H9 (cell line): ENCODE data around the gene ZNF621. TPM values are rescaled to one million over a fixed set of nuclear protein-coding genes. Genes with fewer than 3 reads are reported as not detected.

Experiments used
- DNase-seq: peaks from one replicate; pipeline ENCODE4 v3.0.0-alpha.2; 2017
- H2AFZ ChIP-seq: one replicate; pipeline ENCODE4 v1.6.1; 2013; ENCODE audit warnings: mild to moderate bottlenecking, low read length, control low read depth, moderate library complexity
- H2AK5ac ChIP-seq: 2 replicates; pipeline ENCODE4 v1.6.1; 2013; ENCODE audit warnings: low read length, control low read depth, mixed read lengths; ENCODE audit not compliant: insufficient read length
- H2BK120ac ChIP-seq: one replicate; pipeline ENCODE4 v1.6.1; 2013; ENCODE audit warnings: low read depth, mild to moderate bottlenecking, low read length, control low read depth, inconsistent platforms; ENCODE audit not compliant: poor library complexity, severe bottlenecking
- H2BK12ac ChIP-seq: 2 replicates; pipeline ENCODE4 v1.6.1; 2013; ENCODE audit warnings: low read length, control low read depth, mixed read lengths, low read depth; ENCODE audit not compliant: insufficient read length
- H2BK15ac ChIP-seq: 2 replicates; pipeline ENCODE4 v1.6.1; 2013; ENCODE audit warnings: low read depth, low read length, control low read depth
- H2BK20ac ChIP-seq: one replicate; pipeline ENCODE4 v1.6.1; 2013; ENCODE audit warnings: low read depth, mild to moderate bottlenecking, low read length, control low read depth, inconsistent platforms; ENCODE audit not compliant: poor library complexity, severe bottlenecking
- H2BK5ac ChIP-seq: 2 replicates; pipeline ENCODE4 v1.6.1; 2013; ENCODE audit warnings: low read length, control low read depth, mixed read lengths; ENCODE audit not compliant: insufficient read length
- H3K14ac ChIP-seq: 2 replicates; pipeline ENCODE4 v1.6.1; 2013; ENCODE audit warnings: low read length, control low read depth; ENCODE audit not compliant: insufficient read depth
- H3K18ac ChIP-seq: 2 replicates; pipeline ENCODE4 v1.6.1; 2013; ENCODE audit warnings: low read depth, mild to moderate bottlenecking, mixed read lengths, low read length, control low read depth; ENCODE audit not compliant: insufficient read length
- H3K23ac ChIP-seq: 2 replicates; pipeline ENCODE4 v1.6.1; 2013; ENCODE audit warnings: low read length, control low read depth, mixed read lengths, low read depth; ENCODE audit not compliant: insufficient read length
- H3K23me2 ChIP-seq: 2 replicates; pipeline ENCODE4 v1.6.1; 2013; ENCODE audit warnings: low read depth, mild to moderate bottlenecking, mixed read lengths, low read length, control low read depth; ENCODE audit not compliant: insufficient read length, poor library complexity, severe bottlenecking
- H3K27ac ChIP-seq: 2 replicates; pipeline ENCODE4 v1.5.1; 2013; ENCODE audit warnings: low read length, control low read depth, mixed read lengths, low read depth; ENCODE audit not compliant: insufficient read length
- H3K27me3 ChIP-seq: 2 replicates; pipeline ENCODE4 v1.6.1; 2013; ENCODE audit warnings: low read length, control low read depth, inconsistent platforms; ENCODE audit not compliant: insufficient read depth
- H3K4ac ChIP-seq: 2 replicates; pipeline ENCODE4 v1.6.1; 2013; ENCODE audit warnings: low read depth, mild to moderate bottlenecking, control low read depth, inconsistent platforms, low read length, moderate library complexity
- H3K4me1 ChIP-seq: 2 replicates; pipeline ENCODE4 v1.6.1; 2013; ENCODE audit warnings: low read length, control low read depth, inconsistent platforms; ENCODE audit not compliant: insufficient read depth
- H3K4me2 ChIP-seq: 2 replicates; pipeline ENCODE4 v1.6.1; 2013; ENCODE audit warnings: low read length, control low read depth, mixed read lengths; ENCODE audit not compliant: insufficient read length, insufficient read depth
- H3K56ac ChIP-seq: 2 replicates; pipeline ENCODE4 v1.6.1; 2013; ENCODE audit warnings: low read depth, mild to moderate bottlenecking, mixed read lengths, low read length, control low read depth; ENCODE audit not compliant: insufficient read length
- H3K79me1 ChIP-seq: 2 replicates; pipeline ENCODE4 v1.6.1; 2013; ENCODE audit warnings: low read depth, mild to moderate bottlenecking, moderate library complexity, low read length, control low read depth, inconsistent platforms; ENCODE audit not compliant: insufficient read depth, poor library complexity, severe bottlenecking
- H3K79me2 ChIP-seq: 2 replicates; pipeline ENCODE4 v1.6.1; 2013; ENCODE audit warnings: low read length, control low read depth, inconsistent platforms; ENCODE audit not compliant: insufficient read depth
- H3K9ac ChIP-seq: 2 replicates; pipeline ENCODE4 v1.6.1; 2013; ENCODE audit warnings: low read length, control low read depth, mixed read lengths; ENCODE audit not compliant: insufficient read length; ENCODE audit errors: extremely low read depth
- H3K9me3 ChIP-seq: one replicate; pipeline ENCODE4 v1.6.1; 2013; ENCODE audit warnings: low read depth, low read length, inconsistent platforms; ENCODE audit not compliant: control insufficient read depth
- H3T11ph ChIP-seq: one replicate; pipeline ENCODE4 v1.6.1; 2013; ENCODE audit warnings: mild to moderate bottlenecking, low read length, control low read depth, inconsistent platforms
- H4K20me1 ChIP-seq: one replicate; pipeline ENCODE4 v1.6.1; 2013; ENCODE audit not compliant: control insufficient read depth, insufficient read length, insufficient read depth
- H4K5ac ChIP-seq: 2 replicates; pipeline ENCODE4 v1.6.1; 2013; ENCODE audit warnings: low read depth, mild to moderate bottlenecking, mixed read lengths, low read length, control low read depth; ENCODE audit not compliant: insufficient read length
- H4K8ac ChIP-seq: replicated peaks from 2 replicates; pipeline ENCODE4 v1.6.1; 2013; ENCODE audit warnings: low read length, control low read depth, mixed read lengths, low read depth; ENCODE audit not compliant: insufficient read length
- H4K91ac ChIP-seq: 2 replicates; pipeline ENCODE4 v1.6.1; 2013; ENCODE audit warnings: low read depth, mild to moderate bottlenecking, moderate library complexity, mixed read lengths, low read length, control low read depth; ENCODE audit not compliant: insufficient read length
- H3K27ac Mint-ChIP-seq, 3 experiments: 2 replicates in 2 of 3; 3 replicates in 1 of 3; pipeline ENCODE4 v1.8.0; 2020 to 2021; ENCODE audit warnings: mixed read lengths in 3 of 3, mild to moderate bottlenecking in 1 of 3, moderate library complexity in 1 of 3
- H3K27me3 Mint-ChIP-seq: 2 replicates; pipeline ENCODE4 v1.8.0; 2021; ENCODE audit warnings: low read depth, mild to moderate bottlenecking, moderate library complexity, mixed read lengths
- H3K36me3 Mint-ChIP-seq, 3 experiments: 2 replicates in 2 of 3; 3 replicates in 1 of 3; pipeline ENCODE4 v1.8.0; 2020 to 2021; ENCODE audit warnings: low read depth in 3 of 3, mixed read lengths in 3 of 3; ENCODE audit not compliant: insufficient read depth in 1 of 3
- H3K4me1 Mint-ChIP-seq, 2 experiments: 2 replicates each; pipeline ENCODE4 v1.8.0; 2020; ENCODE audit warnings: mixed read lengths in 2 of 2
- H3K4me3 Mint-ChIP-seq, 2 experiments: 2 replicates in 1 of 2; 3 replicates in 1 of 2; pipeline ENCODE4 v1.8.0; 2020 to 2021; ENCODE audit warnings: mild to moderate bottlenecking in 2 of 2, mixed read lengths in 2 of 2, moderate library complexity in 1 of 2
- H3K9me3 Mint-ChIP-seq, 2 experiments: 2 replicates in 1 of 2; 3 replicates in 1 of 2; pipeline ENCODE4 v1.8.0; 2020; ENCODE audit warnings: mild to moderate bottlenecking in 2 of 2, mixed read lengths in 2 of 2, moderate library complexity in 1 of 2
- whole genome bisulfite sequencing: extraction: QIAGEN DNeasy Blood & Tissue Kit; methylation state at CpG from one replicate; pipeline ENCODE4 v1.1.7; 2013; ENCODE audit warnings: missing lambda C conversion rate, low lambda C conversion rate, mixed read lengths; ENCODE audit not compliant: insufficient read length; ENCODE audit errors: extremely low coverage; 5-methylcytosine and 5-hydroxymethylcytosine counted together
- total RNA-seq: library from RNA; stranded (reverse); gene quantifications from 2 replicates; pipeline ENCODE4 v1.2.1, GENCODE V29; 2021
- TF ChIP-seq, protein P1 (sequence below): fragments of 200-600 bp; sonication (generic); conservative IDR thresholded peaks from 3 replicates; pipeline ENCODE4 v1.8.0; 2021; ENCODE audit warnings: antibody characterized with exemption, mild to moderate bottlenecking

ZNF621 gene
- total RNA-seq, 1 experiment from 2014 or later = 23.8 TPM

DNA sequence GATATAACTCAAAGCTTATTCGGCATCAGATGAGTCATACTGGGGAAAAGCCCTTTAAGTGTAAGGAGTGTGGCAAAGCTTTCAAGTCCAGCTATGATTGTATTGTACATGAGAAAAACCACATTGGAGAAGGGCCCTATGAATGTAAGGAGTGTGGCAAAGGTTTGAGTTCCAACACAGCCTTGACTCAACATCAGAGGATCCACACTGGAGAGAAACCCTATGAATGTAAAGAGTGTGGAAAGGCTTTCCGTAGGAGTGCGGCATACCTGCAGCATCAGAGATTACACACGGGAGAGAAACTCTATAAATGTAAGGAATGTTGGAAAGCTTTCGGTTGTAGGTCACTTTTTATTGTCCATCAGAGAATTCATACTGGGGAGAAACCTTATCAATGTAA lies 7.5 kb downstream of the ZNF621 start:
- Histone ChIP-seq H2AFZ (no peak overlapping the region), H3K27ac (no peak overlapping the region), H3K14ac (no peak overlapping the region), H3K23me2 (no peaks in the 10 kb centered on the region), H3K4me1 (no peaks in the 10 kb centered on the region), H2AK5ac (no peak overlapping the region), H3K9me3 (peaks cover 13% of the 10 kb centered on the region), H3K56ac (no peak overlapping the region), H2BK20ac (no peak overlapping the region), H3K79me1 (no peaks in the 10 kb centered on the region), H2BK120ac (no peak overlapping the region), H4K5ac (no peak overlapping the region), H2BK15ac (no peak overlapping the region), H3K23ac (no peak overlapping the region), H2BK5ac (no peak overlapping the region), H3K4me2 (no peak overlapping the region), H3K79me2 (no peaks in the 10 kb centered on the region), H3K18ac (no peak overlapping the region), H3K27me3 (no peaks in the 10 kb centered on the region), H2BK12ac (no peak overlapping the region), H4K20me1 (no peaks in the 10 kb centered on the region), H3K4ac (no peak overlapping the region), H4K91ac (no peak overlapping the region), H3T11ph (no peak overlapping the region), H3K9ac (no peak overlapping the region), H4K8ac (no peak overlapping the region)
- no peak for DNase-seq
- Mint-ChIP-seq H3K36me3 (peaks cover 80 to 87% (median 84%) of the 10 kb centered on the region in 3 experiments), H3K27me3 (no peaks in the 10 kb centered on the region), H3K4me3 (no peak overlapping the region), H3K27ac (no peak overlapping the region), H3K4me1 (no peaks in the 10 kb centered on the region; a peak in 1 of 4 replicates), H3K9me3 (peaks cover 9 to 14% of the 10 kb centered on the region in 2 experiments; a peak in 4 of 5 replicates)
- TF ChIP-seq, protein P1, sequence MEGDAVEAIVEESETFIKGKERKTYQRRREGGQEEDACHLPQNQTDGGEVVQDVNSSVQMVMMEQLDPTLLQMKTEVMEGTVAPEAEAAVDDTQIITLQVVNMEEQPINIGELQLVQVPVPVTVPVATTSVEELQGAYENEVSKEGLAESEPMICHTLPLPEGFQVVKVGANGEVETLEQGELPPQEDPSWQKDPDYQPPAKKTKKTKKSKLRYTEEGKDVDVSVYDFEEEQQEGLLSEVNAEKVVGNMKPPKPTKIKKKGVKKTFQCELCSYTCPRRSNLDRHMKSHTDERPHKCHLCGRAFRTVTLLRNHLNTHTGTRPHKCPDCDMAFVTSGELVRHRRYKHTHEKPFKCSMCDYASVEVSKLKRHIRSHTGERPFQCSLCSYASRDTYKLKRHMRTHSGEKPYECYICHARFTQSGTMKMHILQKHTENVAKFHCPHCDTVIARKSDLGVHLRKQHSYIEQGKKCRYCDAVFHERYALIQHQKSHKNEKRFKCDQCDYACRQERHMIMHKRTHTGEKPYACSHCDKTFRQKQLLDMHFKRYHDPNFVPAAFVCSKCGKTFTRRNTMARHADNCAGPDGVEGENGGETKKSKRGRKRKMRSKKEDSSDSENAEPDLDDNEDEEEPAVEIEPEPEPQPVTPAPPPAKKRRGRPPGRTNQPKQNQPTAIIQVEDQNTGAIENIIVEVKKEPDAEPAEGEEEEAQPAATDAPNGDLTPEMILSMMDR = no peak
- WGBS = no CpG with 5 or more reads among the region's 5 CpGs
